Endothelial cell of umbilical vein (primary cell): Measurements from ENCODE around the gene C3. TPM values are rescaled to one million over a fixed set of nuclear protein-coding genes. Genes with fewer than 3 reads are reported as not detected.

ENCODE experiments used
- BruUV-seq: library from RNA; stranded (reverse); fragments of 400-500 nt; replicated peaks from 2 replicates; lab custom pipeline; 2021; lab: Mats Ljungman, UMichigan
- CTCF ChIA-PET: fragments of 300-600, 350-600 bp; sonication (Branson Sonifier 250); formaldehyde crosslinking; loops from one replicate; lab custom pipeline; 2021; ENCODE audit warnings: antibody characterized with exemption, inconsistent platforms; lab: Charles Lee
- POLR2A ChIA-PET: fragments of 300-600, 350-600 bp; sonication (Branson Sonifier 250); formaldehyde crosslinking; loops from one replicate; lab custom pipeline; 2021; ENCODE audit warnings: antibody characterized with exemption, inconsistent platforms; lab: Charles Lee
- DNase-seq: peaks from one replicate; pipeline ENCODE4 v3.0.0-alpha.2; 2011; ENCODE audit warnings: low read depth, low spot score
- FAIRE-seq: peaks from 2 replicates; lab custom pipeline; 2011; peaks lifted over from hg19 to GRCh38; lab: Jason Lieb, UNC
- H2AFZ ChIP-seq: 2 replicates; pipeline ENCODE4 v1.6.0; 2012; ENCODE audit warnings: low read depth, low read length, control low read depth, inconsistent platforms
- H3K27ac ChIP-seq: 2 replicates; pipeline ENCODE4 v1.5.1; 2011; ENCODE audit warnings: low read depth, mild to moderate bottlenecking, control low read depth, low read length, moderate library complexity; ENCODE audit not compliant: insufficient read depth
- H3K27me3 ChIP-seq, 2 experiments: 2 replicates each; pipeline versions ENCODE4 v1.6.0 to v1.6.1; 2011; ENCODE audit warnings: low read length in 2 of 2, mixed read lengths in 1 of 2; ENCODE audit not compliant: control insufficient read depth in 2 of 2, insufficient read depth in 2 of 2
- H3K36me3 ChIP-seq, 2 experiments: 2 replicates in 1 of 2; 3 replicates in 1 of 2; pipeline ENCODE4 v1.5.1; 2011; ENCODE audit warnings: low read length in 2 of 2, mild to moderate bottlenecking in 1 of 2, moderate library complexity in 1 of 2; ENCODE audit not compliant: control insufficient read depth in 2 of 2, insufficient read depth in 2 of 2; ENCODE audit errors: extremely low read depth in 1 of 2
- H3K4me1 ChIP-seq: 3 replicates; pipeline ENCODE4 v1.5.1; 2011; ENCODE audit warnings: mild to moderate bottlenecking, low read length; ENCODE audit not compliant: control insufficient read depth, insufficient read depth; ENCODE audit errors: extremely low read depth
- H3K4me2 ChIP-seq: 2 replicates; pipeline ENCODE4 v1.6.1; 2011; ENCODE audit warnings: low read length, control low read depth, mixed read lengths; ENCODE audit not compliant: insufficient read depth
- H3K4me3 ChIP-seq, 3 experiments: fragments of 200-600 bp in 1 of 3; sonication (generic), shearing (Covaris generic) in 1 of 3; replicated peaks in 1 of 3; 2 replicates each; pipeline ENCODE4 v1.5.1; 2011 to 2016; ENCODE audit warnings: control low read depth in 3 of 3, low read length in 3 of 3, mild to moderate bottlenecking in 2 of 3, inconsistent platforms in 1 of 3, low read depth in 1 of 3, moderate library complexity in 1 of 3; ENCODE audit not compliant: insufficient read depth in 1 of 3
- H3K79me2 ChIP-seq: 2 replicates; pipeline ENCODE4 v1.6.0; 2012; ENCODE audit warnings: low read length, inconsistent platforms; ENCODE audit not compliant: control insufficient read depth, insufficient read depth
- H3K9ac ChIP-seq: replicated peaks from 2 replicates; pipeline ENCODE3; 2011; ENCODE audit warnings: low read length, control low read depth; ENCODE audit not compliant: insufficient read depth; ENCODE audit errors: extremely low read depth
- H3K9me1 ChIP-seq: replicated peaks from 3 replicates; pipeline ENCODE4 v1.6.0; 2011; ENCODE audit warnings: mild to moderate bottlenecking, low read length; ENCODE audit not compliant: control insufficient read depth, insufficient read depth; ENCODE audit errors: extremely low read depth
- H3K9me3 ChIP-seq: replicated peaks from 2 replicates; pipeline ENCODE4 v1.5.1; 2012; ENCODE audit warnings: low read length, inconsistent platforms; ENCODE audit not compliant: control insufficient read depth, insufficient read depth
- H4K20me1 ChIP-seq: replicated peaks from 2 replicates; pipeline ENCODE3; 2011; ENCODE audit warnings: mild to moderate bottlenecking, low read length; ENCODE audit not compliant: control insufficient read depth, insufficient read depth; ENCODE audit errors: extremely low read depth
- EZH2 ChIP-seq: IDR thresholded peaks from 2 replicates; pipeline ENCODE4 v1.6.1; 2012; ENCODE audit warnings: borderline replicate concordance, low read depth, mild to moderate bottlenecking, moderate library complexity, low read length, inconsistent platforms; ENCODE audit not compliant: severe bottlenecking
- FOS ChIP-seq: IDR thresholded peaks from 2 replicates; pipeline ENCODE4 v1.6.1; 2011; ENCODE audit warnings: mild to moderate bottlenecking, low read length, moderate library complexity, borderline replicate concordance; ENCODE audit not compliant: insufficient read depth
- GATA2 ChIP-seq: IDR thresholded peaks from 2 replicates; pipeline ENCODE4 v1.7.0; 2011; ENCODE audit warnings: low read depth, mild to moderate bottlenecking, moderate library complexity, mixed read lengths, low read length; ENCODE audit not compliant: insufficient read length, insufficient read depth
- JUN ChIP-seq: IDR thresholded peaks from 2 replicates; pipeline ENCODE4 v1.6.1; 2011; ENCODE audit warnings: borderline replicate concordance, low read depth; ENCODE audit not compliant: insufficient read length, insufficient read depth
- MAX ChIP-seq: IDR thresholded peaks from 2 replicates; pipeline ENCODE4 v1.6.1; 2011; ENCODE audit not compliant: insufficient read depth, insufficient read length
- MYC ChIP-seq: IDR thresholded peaks from one replicate; pipeline ENCODE4 v1.6.1; 2011; ENCODE audit warnings: mild to moderate bottlenecking, low read depth, low read length
- POLR2A ChIP-seq: IDR thresholded peaks from 2 replicates; pipeline ENCODE4 v1.6.1; 2012; ENCODE audit warnings: low read depth, mild to moderate bottlenecking, control low read depth, low read length
- POLR2AphosphoS5 ChIP-seq: IDR thresholded peaks from 2 replicates; pipeline ENCODE4 v1.6.1; 2012; ENCODE audit warnings: low read depth, mild to moderate bottlenecking, control low read depth, low read length, moderate library complexity; ENCODE audit not compliant: insufficient read depth
- dilution Hi-C: fragments of 300-500 bp; cut with MboI; formaldehyde crosslinking; loops from one replicate; pipeline ENCODE4 v1.15.0; 2019; ENCODE audit warnings: low sequenced_read_pairs; ENCODE audit not compliant: extremely low pct_ligation_motif_present
- intact Hi-C: fragments of 100-400 bp; cut with micrococcal nuclease; formaldehyde crosslinking; loops from one replicate; pipeline ENCODE4 v1.10.0; 2022
- polyA plus RNA-seq, 4 experiments: library from polyadenylated mRNA; depleted of rRNA in 3 of 4; stranded (reverse) in 3 of 4; unstranded in 1 of 4; fragments of >200 nt; gene quantifications; 2 replicates each; pipeline versions ENCODE4 v1.2.1 to v1.2.3, GENCODE V29; 2011 to 2012; ENCODE audit warnings: missing spikeins in 1 of 4
- total RNA-seq: library from RNA; stranded (reverse); gene quantifications from 2 replicates; pipeline ENCODE4 v1.2.3, GENCODE V29; 2021
- TF ChIP-seq, protein P1 (sequence below), 2 donors: IDR thresholded peaks; 1 replicate in 1 of 2; 2 replicates in 1 of 2; pipeline ENCODE4 v1.5.1; 2011; ENCODE audit warnings: low read length in 2 of 2, mild to moderate bottlenecking in 2 of 2, moderate library complexity in 2 of 2, control low read depth in 1 of 2, inconsistent platforms in 1 of 2, low read depth in 1 of 2; ENCODE audit not compliant: insufficient read depth in 1 of 2; ENCODE audit errors: extremely low read depth in 1 of 2

Gene C3
- total and polyA plus RNA-seq, 2 donors (not counting 3 experiments of a cell fraction or from before 2014, with no cell fraction given) = 0.23 TPM; not detected in 1

DNA sequence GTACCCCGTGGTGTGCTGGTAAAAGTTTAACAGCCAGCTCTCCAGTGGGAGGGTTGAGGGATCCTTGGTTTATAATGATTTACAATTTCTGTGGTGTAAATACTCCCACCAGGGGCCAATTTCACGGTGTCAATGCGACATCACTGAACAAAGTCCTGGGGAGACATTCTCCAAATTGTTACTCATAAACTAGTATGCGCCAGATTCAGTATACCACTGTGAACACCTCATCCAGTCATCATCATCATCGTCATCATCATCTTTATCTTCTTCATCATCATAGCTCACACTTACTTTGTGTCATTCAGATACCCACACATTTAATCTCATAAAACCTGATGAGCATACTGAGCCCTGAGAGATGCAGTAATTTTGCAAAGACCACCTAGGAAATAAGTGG lies 33.3 kb downstream of the C3 start:
- Histone ChIP-seq H3K27me3 (peaks cover 0 to 1% of the 10 kb centered on the region in 2 experiments), H3K4me3 (no peak overlapping the region), H3K27ac (no peak overlapping the region), H3K9ac (no peak overlapping the region), H4K20me1 (no peaks in the 10 kb centered on the region), H3K9me1 (no peaks in the 10 kb centered on the region), H3K4me2 (no peak overlapping the region), H3K4me1 (no peaks in the 10 kb centered on the region), H3K9me3 (no peaks in the 10 kb centered on the region), H2AFZ (no peak overlapping the region), H3K36me3 (no peaks in the 10 kb centered on the region), H3K79me2 (no peaks in the 10 kb centered on the region)
- ChIA-PET POLR2A (no interaction called here), CTCF (interaction anchor here (1.0 to 1.2 kb wide), 3 partner anchors 9 to 40 kb away, joined by 3 to 4 read pairs (median 3); no protein-coding TSS in a partner anchor)
- no peak for DNase-seq
- TF ChIP-seq MAX (no peak), JUN (no peak), MYC (no peak), EZH2 (no peak), POLR2A (no peak), POLR2AphosphoS5 (no peak)
- dilution Hi-C loops = no loop called here
- no peak for FAIRE-seq
- no TSS peak for BruUV-seq
- intact Hi-C loops = no loop called here

- H3K4me3 ChIP-seq = no peak overlapping the region
- no peak overlapping the region for H3K4me2 ChIP-seq
- no peaks in the 10 kb centered on the region for H4K20me1 ChIP-seq
- ChIA-PET POLR2A (no interaction called here), CTCF (interaction anchor here (1.0 to 1.2 kb wide), 3 partner anchors 9 to 40 kb away, joined by 3 to 4 read pairs (median 3); no protein-coding TSS in a partner anchor)
- no peak overlapping the region for H3K27ac ChIP-seq
- FAIRE-seq = no peak
- H3K79me2 ChIP-seq = no peaks in the 10 kb centered on the region
- H3K9me1 ChIP-seq = no peaks in the 10 kb centered on the region
- dilution Hi-C loops = no loop called here
- intact Hi-C loops = no loop called here
- H2AFZ ChIP-seq = no peak overlapping the region
- no peak overlapping the region for H3K9ac ChIP-seq
- TF ChIP-seq MAX (no peak), JUN (no peak), POLR2AphosphoS5 (no peak), GATA2 (no peak), POLR2A (no peak), EZH2 (no peak), FOS (no peak), MYC (no peak)
- TF ChIP-seq, protein P1, sequence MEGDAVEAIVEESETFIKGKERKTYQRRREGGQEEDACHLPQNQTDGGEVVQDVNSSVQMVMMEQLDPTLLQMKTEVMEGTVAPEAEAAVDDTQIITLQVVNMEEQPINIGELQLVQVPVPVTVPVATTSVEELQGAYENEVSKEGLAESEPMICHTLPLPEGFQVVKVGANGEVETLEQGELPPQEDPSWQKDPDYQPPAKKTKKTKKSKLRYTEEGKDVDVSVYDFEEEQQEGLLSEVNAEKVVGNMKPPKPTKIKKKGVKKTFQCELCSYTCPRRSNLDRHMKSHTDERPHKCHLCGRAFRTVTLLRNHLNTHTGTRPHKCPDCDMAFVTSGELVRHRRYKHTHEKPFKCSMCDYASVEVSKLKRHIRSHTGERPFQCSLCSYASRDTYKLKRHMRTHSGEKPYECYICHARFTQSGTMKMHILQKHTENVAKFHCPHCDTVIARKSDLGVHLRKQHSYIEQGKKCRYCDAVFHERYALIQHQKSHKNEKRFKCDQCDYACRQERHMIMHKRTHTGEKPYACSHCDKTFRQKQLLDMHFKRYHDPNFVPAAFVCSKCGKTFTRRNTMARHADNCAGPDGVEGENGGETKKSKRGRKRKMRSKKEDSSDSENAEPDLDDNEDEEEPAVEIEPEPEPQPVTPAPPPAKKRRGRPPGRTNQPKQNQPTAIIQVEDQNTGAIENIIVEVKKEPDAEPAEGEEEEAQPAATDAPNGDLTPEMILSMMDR (IDR thresholded peaks at IDR 0.05; ENCODE audit: extremely low read depth in 1 of 2, insufficient read depth in 1 of 2, low read depth in 1 of 2, low read length in 2 of 2) = no peak
- no peaks in the 10 kb centered on the region for H3K9me3 ChIP-seq
- no peaks in the 10 kb centered on the region for H3K4me1 ChIP-seq
- H3K27me3 ChIP-seq = peaks cover 0 to 1% of the 10 kb centered on the region in 2 experiments
- no peak for DNase-seq
- no peaks in the 10 kb centered on the region for H3K36me3 ChIP-seq
- no TSS peak for BruUV-seq
Observed at GRCh38 chr19:6686628-6686975, 33.8 kb downstream of the C3 start.
